ENCODE data around the gene TMEM242. TPM values are rescaled to one million over a fixed set of nuclear protein-coding genes. Genes with fewer than 3 reads are reported as not detected.

TMEM242 gene
- total RNA-seq, 4 donors from 2014 or later = 0.20 to 8.4 (median 5.8) TPM

DNA sequence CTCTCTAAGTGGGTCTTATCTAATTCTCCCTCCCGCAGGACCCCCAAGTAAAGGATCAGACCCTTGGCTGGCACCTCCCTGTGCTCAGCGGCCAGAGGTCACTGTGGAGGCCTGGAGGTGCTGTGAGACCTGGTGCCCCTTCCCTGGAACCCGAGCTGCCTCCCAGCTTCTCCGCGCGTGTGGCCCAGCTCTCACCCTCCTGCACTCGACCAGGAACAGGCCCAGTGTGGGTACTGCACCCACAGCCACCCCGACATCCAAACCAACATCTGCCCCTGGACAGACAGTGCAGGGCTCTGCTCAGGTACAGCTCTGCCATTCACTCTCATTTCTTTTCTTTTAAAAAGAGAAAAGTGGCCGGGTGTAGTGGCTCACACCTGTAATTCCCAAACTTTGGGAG lies 42.4 kb downstream of the TMEM242 start:
- in situ Hi-C loops (cut with MboI; ENCODE audit: low pct_ligation_motif_present in 1 of 4, low pct_unique_long_range_greater_than_20kb in 1 of 4, low sequenced_read_pairs in 3 of 4) (no loop called here), intact Hi-C loops (cut with DNase I; ENCODE audit: low total_unique reads) (no loop called here)
- 92 to 100% methylated on average over 1 to 3 of the region's 9 CpGs for WGBS, 2 donors (ENCODE audit: low coverage in 1 of 2)
- Histone ChIP-seq H3K4me3 (no peak overlapping the region), H3K9me3 (no peaks in the 10 kb centered on the region), H3K27me3 (no peaks in the 10 kb centered on the region), H3K36me3 (no peaks in the 10 kb centered on the region), H3K27ac (no peak overlapping the region), H3K4me1 (no peaks in the 10 kb centered on the region)
- DNase-seq = no peak
- no peak for TF ChIP-seq POLR2AphosphoS5 (IDR thresholded peaks at IDR 0.05)
- no peak for TF ChIP-seq POLR2A (IDR thresholded peaks at IDR 0.05)
- TF ChIP-seq, protein P1, sequence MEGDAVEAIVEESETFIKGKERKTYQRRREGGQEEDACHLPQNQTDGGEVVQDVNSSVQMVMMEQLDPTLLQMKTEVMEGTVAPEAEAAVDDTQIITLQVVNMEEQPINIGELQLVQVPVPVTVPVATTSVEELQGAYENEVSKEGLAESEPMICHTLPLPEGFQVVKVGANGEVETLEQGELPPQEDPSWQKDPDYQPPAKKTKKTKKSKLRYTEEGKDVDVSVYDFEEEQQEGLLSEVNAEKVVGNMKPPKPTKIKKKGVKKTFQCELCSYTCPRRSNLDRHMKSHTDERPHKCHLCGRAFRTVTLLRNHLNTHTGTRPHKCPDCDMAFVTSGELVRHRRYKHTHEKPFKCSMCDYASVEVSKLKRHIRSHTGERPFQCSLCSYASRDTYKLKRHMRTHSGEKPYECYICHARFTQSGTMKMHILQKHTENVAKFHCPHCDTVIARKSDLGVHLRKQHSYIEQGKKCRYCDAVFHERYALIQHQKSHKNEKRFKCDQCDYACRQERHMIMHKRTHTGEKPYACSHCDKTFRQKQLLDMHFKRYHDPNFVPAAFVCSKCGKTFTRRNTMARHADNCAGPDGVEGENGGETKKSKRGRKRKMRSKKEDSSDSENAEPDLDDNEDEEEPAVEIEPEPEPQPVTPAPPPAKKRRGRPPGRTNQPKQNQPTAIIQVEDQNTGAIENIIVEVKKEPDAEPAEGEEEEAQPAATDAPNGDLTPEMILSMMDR (IDR thresholded peaks at IDR 0.05) = no peak
- no peak for TF ChIP-seq EP300 (IDR thresholded peaks at IDR 0.05; ENCODE audit: low read depth)

DNA sequence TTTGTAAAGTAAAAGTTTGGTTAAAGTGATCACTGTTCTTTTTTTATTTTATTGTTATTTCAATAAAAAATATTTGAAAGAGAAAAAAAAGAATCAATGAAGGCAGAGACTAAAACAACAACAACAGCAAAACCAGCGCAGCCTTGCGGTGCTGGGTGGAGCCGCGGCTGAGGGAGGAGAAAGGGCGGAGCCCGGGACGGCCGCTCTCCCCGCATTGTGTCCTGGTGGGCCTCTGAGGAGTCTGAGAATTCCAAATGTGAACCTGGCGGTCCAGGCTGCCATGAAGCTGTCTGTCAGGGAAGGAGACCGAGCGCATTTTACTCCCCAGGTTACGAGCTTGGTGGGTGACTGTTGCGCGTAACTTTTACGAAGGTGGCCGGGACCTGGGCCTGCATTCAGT lies 43.2 kb downstream of the TMEM242 start:
- DNase-seq = no peak
- Histone ChIP-seq H3K36me3 (no peaks in the 10 kb centered on the region), H3K27me3 (no peaks in the 10 kb centered on the region), H3K4me1 (peaks cover 0 to 3% (median 2%) of the 10 kb centered on the region in 4 donors), H3K27ac (no peak overlapping the region), H3K4me3 (no peak overlapping the region), H3K9me3 (no peaks in the 10 kb centered on the region)
- WGBS, 2 donors (ENCODE audit: low coverage in 1 of 2) = 61 to 87% methylated on average over 5 to 14 of the region's 17 CpGs
- intact Hi-C loops (cut with DNase I; ENCODE audit: low total_unique reads) (no loop called here), in situ Hi-C loops (cut with MboI; ENCODE audit: low pct_ligation_motif_present in 1 of 4, low pct_unique_long_range_greater_than_20kb in 1 of 4, low sequenced_read_pairs in 3 of 4) (no loop called here)
- TF ChIP-seq, protein P1 (IDR thresholded peaks at IDR 0.05) = no peak
- TF ChIP-seq POLR2A (IDR thresholded peaks at IDR 0.05) = no peak
- no peak for TF ChIP-seq EP300 (IDR thresholded peaks at IDR 0.05; ENCODE audit: low read depth)
- no peak for TF ChIP-seq POLR2AphosphoS5 (IDR thresholded peaks at IDR 0.05)

DNA sequence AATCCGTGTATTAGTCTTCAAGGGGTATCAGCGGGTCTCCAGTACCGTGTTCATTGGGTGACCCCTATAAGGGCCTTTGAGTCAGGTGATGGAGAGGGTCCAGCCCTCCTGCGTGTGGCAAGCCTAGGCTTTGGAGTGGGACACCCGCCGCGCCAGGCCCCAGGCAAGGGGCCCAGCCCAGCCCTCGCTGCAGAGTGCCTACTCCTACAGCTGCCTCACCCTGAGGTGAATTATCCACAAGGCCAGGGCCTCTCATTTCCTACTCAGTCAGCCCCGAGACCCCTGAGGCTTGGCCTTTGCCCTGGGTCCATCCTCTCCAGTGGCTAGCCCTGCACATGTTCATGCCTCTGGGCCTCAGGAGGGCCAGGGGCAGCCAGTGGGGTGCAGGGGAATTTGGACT lies 45.1 kb downstream of the TMEM242 start:
- in situ Hi-C loops (cut with MboI; ENCODE audit: low pct_ligation_motif_present in 1 of 4, low pct_unique_long_range_greater_than_20kb in 1 of 4, low sequenced_read_pairs in 3 of 4) = loop anchor here in 1 of 4 donors (10.0 kb wide), 1 partner anchor 243 kb away; no protein-coding TSS in a partner anchor

GRCh38 chr6:157276731-157277130 lies 46.6 kb downstream of the TMEM242 start:
- Histone ChIP-seq H3K4me1 (peaks cover 0 to 14% (median 8%) of the 10 kb centered on the region in 4 donors), H3K9me3 (no peaks in the 10 kb centered on the region), H3K27ac (no peak overlapping the region), H3K4me3 (no peak overlapping the region), H3K27me3 (no peaks in the 10 kb centered on the region), H3K36me3 (no peaks in the 10 kb centered on the region)
- 84 to 86% methylated on average over 7 to 9 of the region's 9 CpGs for WGBS, 2 donors (ENCODE audit: low coverage in 1 of 2)
- intact Hi-C loops (cut with DNase I; ENCODE audit: low total_unique reads) = loop anchor here (5.0 kb wide), 1 partner anchor 244 kb away; no protein-coding TSS in a partner anchor
- no peak for DNase-seq
- TF ChIP-seq EP300 (IDR thresholded peaks at IDR 0.05; ENCODE audit: low read depth) = no peak
- in situ Hi-C loops (cut with MboI; ENCODE audit: low pct_ligation_motif_present in 1 of 4, low pct_unique_long_range_greater_than_20kb in 1 of 4, low sequenced_read_pairs in 3 of 4) = loop anchor here in 1 of 4 donors (10.0 kb wide), 1 partner anchor 242 kb away; no protein-coding TSS in a partner anchor

More for the DNA sequence above, 45.1 kb downstream of the TMEM242 start:
- intact Hi-C loops (cut with DNase I; ENCODE audit: low total_unique reads) = loop anchor here (5.0 kb wide), 1 partner anchor 246 kb away; no protein-coding TSS in a partner anchor
- H3K9me3 ChIP-seq = no peaks in the 10 kb centered on the region
- H3K4me3 ChIP-seq = no peak overlapping the region
- no peak for TF ChIP-seq EP300 (IDR thresholded peaks at IDR 0.05; ENCODE audit: low read depth)
- 94% methylated on average over 3 to 8 of the region's 9 CpGs for WGBS, 2 donors (ENCODE audit: low coverage in 1 of 2)
- no peak for DNase-seq
- peaks cover 0 to 14% (median 8%) of the 10 kb centered on the region in 4 donors for H3K4me1 ChIP-seq
- H3K36me3 ChIP-seq = no peaks in the 10 kb centered on the region
- no peak overlapping the region for H3K27ac ChIP-seq
- H3K27me3 ChIP-seq = no peaks in the 10 kb centered on the region

DNA sequence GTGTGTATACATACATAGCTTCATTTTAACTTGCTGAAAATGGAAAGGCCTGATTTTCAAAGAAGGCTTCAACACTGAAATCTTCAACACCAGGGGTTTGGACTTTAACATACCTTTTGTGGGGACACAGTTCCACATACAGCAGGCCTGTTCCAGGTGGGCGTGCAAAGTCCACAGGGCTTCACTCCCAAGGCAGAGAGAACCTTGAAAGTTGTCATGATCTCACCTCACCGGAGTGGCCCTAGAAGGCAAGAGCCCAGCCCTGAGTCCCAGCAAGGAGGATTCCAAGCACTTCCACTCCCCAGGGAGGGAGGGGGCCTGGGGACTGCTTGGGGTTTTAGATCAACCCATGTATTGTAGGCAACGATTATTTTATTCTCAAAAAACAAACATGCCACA lies 47.2 kb downstream of the TMEM242 start:
- in situ Hi-C loops (cut with MboI; ENCODE audit: low pct_ligation_motif_present in 1 of 4, low pct_unique_long_range_greater_than_20kb in 1 of 4, low sequenced_read_pairs in 3 of 4) = loop anchor here in 1 of 4 donors (10.0 kb wide), 1 partner anchor 241 kb away; no protein-coding TSS in a partner anchor
- DNase-seq = no peak
- TF ChIP-seq POLR2AphosphoS5 (IDR thresholded peaks at IDR 0.05) (no peak), EP300 (IDR thresholded peaks at IDR 0.05; ENCODE audit: low read depth) (no peak), POLR2A (IDR thresholded peaks at IDR 0.05) (no peak)
- TF ChIP-seq, protein P1 (IDR thresholded peaks at IDR 0.05) = no peak

More for the DNA sequence above, 47.2 kb downstream of the TMEM242 start:
- Histone ChIP-seq H3K36me3 (no peaks in the 10 kb centered on the region), H3K9me3 (no peaks in the 10 kb centered on the region), H3K27ac (no peak overlapping the region), H3K4me3 (no peak overlapping the region), H3K4me1 (peaks cover 0 to 14% (median 8%) of the 10 kb centered on the region in 4 donors), H3K27me3 (no peaks in the 10 kb centered on the region)
- 50 to 98% methylated on average over 1 to 3 of the region's 3 CpGs for WGBS, 2 donors (ENCODE audit: low coverage in 1 of 2)
- intact Hi-C loops (cut with DNase I; ENCODE audit: low total_unique reads) = loop anchor here (5.0 kb wide), 1 partner anchor 244 kb away; no protein-coding TSS in a partner anchor
